Fibroblast of lung (primary cell): ENCODE measurements around the gene OR6X1. TPM values are rescaled to one million over a fixed set of nuclear protein-coding genes. Genes with fewer than 3 reads are reported as not detected.

Source experiments
- DNase-seq, 2 donors: peaks; one replicate each; pipeline versions ENCODE4 v3.0.0 to v3.0.0-alpha.2; 2010; ENCODE audit warnings: low read depth in 2 of 2
- H2AFZ ChIP-seq: 2 replicates; pipeline ENCODE4 v1.5.1; 2012; ENCODE audit warnings: low read length, control low read depth, inconsistent platforms
- H3K27ac ChIP-seq: 2 replicates; pipeline ENCODE4 v1.5.1; 2011; ENCODE audit warnings: low read length, control low read depth; ENCODE audit not compliant: insufficient read depth
- H3K27me3 ChIP-seq: 2 replicates; pipeline ENCODE4 v1.5.1; 2011; ENCODE audit warnings: mild to moderate bottlenecking, low read length; ENCODE audit not compliant: control insufficient read depth, insufficient read depth
- H3K36me3 ChIP-seq: 2 replicates; pipeline ENCODE4 v1.5.1; 2011; ENCODE audit warnings: low read length; ENCODE audit not compliant: control insufficient read depth, insufficient read depth
- H3K4me1 ChIP-seq: 2 replicates; pipeline ENCODE4 v1.5.1; 2011; ENCODE audit warnings: low read length; ENCODE audit not compliant: control insufficient read depth, insufficient read depth; ENCODE audit errors: extremely low read depth
- H3K4me2 ChIP-seq: 2 replicates; pipeline ENCODE4 v1.5.1; 2011; ENCODE audit warnings: low read length, control low read depth; ENCODE audit not compliant: insufficient read depth; ENCODE audit errors: extremely low read depth
- H3K4me3 ChIP-seq, 4 experiments: fragments of 200-600 bp in 1 of 4; sonication (generic) in 1 of 4; replicated peaks in 1 of 4; 2 replicates each; pipeline ENCODE4 v1.5.1; 2011 to 2016; ENCODE audit warnings: low read length in 4 of 4, low read depth in 3 of 4, mild to moderate bottlenecking in 3 of 4, control low read depth in 2 of 4, inconsistent platforms in 1 of 4, mixed read lengths in 1 of 4; ENCODE audit not compliant: insufficient read depth in 1 of 4; ENCODE audit errors: control extremely low read depth in 1 of 4
- H3K79me2 ChIP-seq: 2 replicates; pipeline ENCODE4 v1.5.1; 2012; ENCODE audit warnings: mild to moderate bottlenecking, low read length, inconsistent platforms; ENCODE audit not compliant: control insufficient read depth, insufficient read depth
- H3K9ac ChIP-seq: 2 replicates; pipeline ENCODE4 v1.5.1; 2011; ENCODE audit warnings: mild to moderate bottlenecking, low read length, control low read depth; ENCODE audit not compliant: insufficient read depth
- H3K9me3 ChIP-seq: 2 replicates; pipeline ENCODE4 v1.5.1; 2012; ENCODE audit warnings: low read depth, low read length; ENCODE audit not compliant: control insufficient read depth, insufficient read depth
- H4K20me1 ChIP-seq: 2 replicates; pipeline ENCODE4 v1.5.1; 2011; ENCODE audit warnings: low read length; ENCODE audit not compliant: control insufficient read depth, insufficient read depth; ENCODE audit errors: extremely low read depth
- EZH2 ChIP-seq: IDR thresholded peaks from 2 replicates; pipeline ENCODE4 v1.5.1; 2012; ENCODE audit warnings: low read length, control low read depth, mild to moderate bottlenecking; ENCODE audit errors: missing control alignments
- polyA minus RNA-seq: library from RNA; depleted of rRNA, polyadenylated mRNA; stranded (reverse); fragments of >200 nt; gene quantifications from 2 replicates; pipeline ENCODE4 v1.2.3, GENCODE V29; 2011; ENCODE audit warnings: low replicate concordance
- polyA plus RNA-seq, 2 donors: library from polyadenylated mRNA; depleted of rRNA in 1 of 2; stranded (reverse) in 1 of 2; unstranded in 1 of 2; fragments of >200 nt; gene quantifications; 2 replicates each; pipeline ENCODE4 v1.2.1, GENCODE V29; 2011 to 2012; ENCODE audit warnings: missing spikeins in 1 of 2
- total RNA-seq: library from RNA; depleted of rRNA; stranded (reverse); fragments of >200 nt; gene quantifications from 2 replicates; pipeline ENCODE4 v1.2.1, GENCODE V29; 2014
- TF ChIP-seq, protein P1 (sequence below), 2 donors: IDR thresholded peaks in 1 of 2; conservative IDR thresholded peaks in 1 of 2; 1 replicate in 1 of 2; 2 replicates in 1 of 2; pipeline ENCODE4 v1.5.1; 2011 to 2012; ENCODE audit warnings: low read length in 2 of 2, control low read depth in 1 of 2, inconsistent platforms in 1 of 2, low read depth in 1 of 2, mild to moderate bottlenecking in 1 of 2

Gene OR6X1, protein sequence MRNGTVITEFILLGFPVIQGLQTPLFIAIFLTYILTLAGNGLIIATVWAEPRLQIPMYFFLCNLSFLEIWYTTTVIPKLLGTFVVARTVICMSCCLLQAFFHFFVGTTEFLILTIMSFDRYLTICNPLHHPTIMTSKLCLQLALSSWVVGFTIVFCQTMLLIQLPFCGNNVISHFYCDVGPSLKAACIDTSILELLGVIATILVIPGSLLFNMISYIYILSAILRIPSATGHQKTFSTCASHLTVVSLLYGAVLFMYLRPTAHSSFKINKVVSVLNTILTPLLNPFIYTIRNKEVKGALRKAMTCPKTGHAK
- total RNA-seq = not detected in 2 replicates
- not detected in 2 replicates for polyA plus RNA-seq
- polyA plus RNA-seq (2012) = not detected in 2 replicates
- not detected in 2 replicates for polyA minus RNA-seq

DNA sequence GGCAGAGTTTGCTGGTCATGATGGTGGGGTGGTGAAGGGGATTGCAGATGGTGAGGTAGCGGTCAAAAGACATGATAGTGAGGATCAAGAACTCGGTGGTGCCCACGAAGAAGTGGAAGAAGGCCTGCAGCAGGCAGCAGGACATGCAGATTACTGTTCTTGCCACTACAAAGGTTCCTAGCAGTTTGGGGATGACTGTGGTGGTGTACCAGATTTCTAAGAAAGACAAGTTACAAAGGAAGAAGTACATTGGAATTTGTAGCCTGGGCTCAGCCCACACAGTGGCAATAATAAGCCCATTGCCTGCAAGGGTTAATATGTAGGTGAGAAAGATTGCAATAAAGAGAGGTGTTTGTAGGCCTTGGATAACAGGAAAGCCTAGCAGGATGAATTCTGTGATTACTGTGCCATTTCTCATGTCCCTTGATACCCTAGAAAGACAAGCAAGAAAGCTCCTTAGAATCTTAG, at the start of gene OR6X1:
Gene OR6X1, minus strand, starts transcription at position 418 of the 468 bp plus-strand sequence. Its CDS starts 0 bp downstream, at position 418.
- H3K9me3 ChIP-seq = no peaks in the 10 kb centered on the region
- DNase-seq = no peak
- no peak within 1 kb of the TSS for H3K27ac ChIP-seq
- H3K4me1 ChIP-seq = no peaks in the 10 kb centered on the region
- TF ChIP-seq, protein P1, sequence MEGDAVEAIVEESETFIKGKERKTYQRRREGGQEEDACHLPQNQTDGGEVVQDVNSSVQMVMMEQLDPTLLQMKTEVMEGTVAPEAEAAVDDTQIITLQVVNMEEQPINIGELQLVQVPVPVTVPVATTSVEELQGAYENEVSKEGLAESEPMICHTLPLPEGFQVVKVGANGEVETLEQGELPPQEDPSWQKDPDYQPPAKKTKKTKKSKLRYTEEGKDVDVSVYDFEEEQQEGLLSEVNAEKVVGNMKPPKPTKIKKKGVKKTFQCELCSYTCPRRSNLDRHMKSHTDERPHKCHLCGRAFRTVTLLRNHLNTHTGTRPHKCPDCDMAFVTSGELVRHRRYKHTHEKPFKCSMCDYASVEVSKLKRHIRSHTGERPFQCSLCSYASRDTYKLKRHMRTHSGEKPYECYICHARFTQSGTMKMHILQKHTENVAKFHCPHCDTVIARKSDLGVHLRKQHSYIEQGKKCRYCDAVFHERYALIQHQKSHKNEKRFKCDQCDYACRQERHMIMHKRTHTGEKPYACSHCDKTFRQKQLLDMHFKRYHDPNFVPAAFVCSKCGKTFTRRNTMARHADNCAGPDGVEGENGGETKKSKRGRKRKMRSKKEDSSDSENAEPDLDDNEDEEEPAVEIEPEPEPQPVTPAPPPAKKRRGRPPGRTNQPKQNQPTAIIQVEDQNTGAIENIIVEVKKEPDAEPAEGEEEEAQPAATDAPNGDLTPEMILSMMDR (conservative IDR thresholded peaks at IDR 0.05 in 1 of 2, IDR thresholded peaks at IDR 0.05 in 1 of 2; ENCODE audit: low read depth in 1 of 2, low read length in 2 of 2) = no peak
- no peak for TF ChIP-seq EZH2
- H3K36me3 ChIP-seq = no peaks in the 10 kb centered on the region
- no peaks in the 10 kb centered on the region for H4K20me1 ChIP-seq
- H3K27me3 ChIP-seq = peaks cover 3% of the 10 kb centered on the region
- H3K79me2 ChIP-seq = no peaks in the 10 kb centered on the region
- H3K4me2 ChIP-seq = no peak within 1 kb of the TSS
- no peak within 1 kb of the TSS for H3K4me3 ChIP-seq
- H2AFZ ChIP-seq = no peak within 1 kb of the TSS
- H3K9ac ChIP-seq = no peak within 1 kb of the TSS

DNA sequence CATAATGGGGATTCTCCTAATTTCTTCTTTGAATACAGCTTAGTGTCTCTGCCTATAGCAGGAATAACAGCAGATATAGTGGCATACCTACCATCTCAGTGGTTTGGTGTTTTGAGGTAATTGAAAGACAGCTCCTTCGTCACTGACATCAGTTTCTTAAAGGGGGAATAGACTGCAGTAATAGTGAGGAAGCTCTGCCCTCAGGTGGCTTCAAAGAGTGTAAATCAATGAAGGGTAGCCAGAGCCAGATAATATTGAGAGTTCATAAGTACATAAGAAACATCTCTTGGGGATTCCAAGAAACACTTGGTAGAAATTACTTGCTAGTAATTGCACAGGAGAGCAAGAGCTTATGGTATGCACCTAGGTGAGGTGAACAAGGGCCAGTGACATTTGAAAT, 47.4 kb upstream of the OR6X1 start:
- H3K27ac ChIP-seq = no peak overlapping the region
- no peaks in the 10 kb centered on the region for H3K79me2 ChIP-seq
- H3K4me2 ChIP-seq = no peak overlapping the region
- H3K27me3 ChIP-seq = no peaks in the 10 kb centered on the region
- H3K36me3 ChIP-seq = no peaks in the 10 kb centered on the region
- no peaks in the 10 kb centered on the region for H3K4me1 ChIP-seq
- H3K9ac ChIP-seq = no peak overlapping the region
- TF ChIP-seq, protein P1 (conservative IDR thresholded peaks at IDR 0.05 in 1 of 2, IDR thresholded peaks at IDR 0.05 in 1 of 2; ENCODE audit: low read depth in 1 of 2, low read length in 2 of 2) = no peak
- TF ChIP-seq EZH2 = no peak
- no peaks in the 10 kb centered on the region for H3K9me3 ChIP-seq
- DNase-seq = no peak
- no peak overlapping the region for H3K4me3 ChIP-seq
- H4K20me1 ChIP-seq = no peaks in the 10 kb centered on the region
- no peak overlapping the region for H2AFZ ChIP-seq

DNA sequence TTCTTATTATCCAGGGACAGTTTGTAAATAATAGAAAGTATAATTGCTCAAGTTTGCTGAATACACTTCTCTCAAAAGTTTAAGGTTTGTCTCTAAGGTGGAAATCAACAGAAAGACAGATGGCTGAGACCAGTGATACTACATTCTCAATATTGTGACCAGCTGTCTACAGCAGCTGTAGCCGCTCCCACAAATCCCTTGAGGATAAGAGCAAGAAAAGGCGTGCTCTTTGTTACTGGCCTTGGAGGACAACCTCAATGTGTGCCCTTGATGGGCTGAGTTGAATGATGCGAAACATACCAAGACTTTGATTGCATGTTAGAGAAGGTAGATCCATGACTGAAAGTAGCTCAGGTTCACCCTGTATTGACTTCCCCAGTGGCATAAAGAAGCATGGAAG, 45.7 kb upstream of the OR6X1 start:
- H3K36me3 ChIP-seq = no peaks in the 10 kb centered on the region
- no peak overlapping the region for H3K4me3 ChIP-seq
- H2AFZ ChIP-seq = no peak overlapping the region
- no peaks in the 10 kb centered on the region for H3K79me2 ChIP-seq
- no peaks in the 10 kb centered on the region for H3K9me3 ChIP-seq
- no peaks in the 10 kb centered on the region for H4K20me1 ChIP-seq
- H3K9ac ChIP-seq = no peak overlapping the region
- no peak overlapping the region for H3K27ac ChIP-seq
- H3K27me3 ChIP-seq = no peaks in the 10 kb centered on the region
- H3K4me2 ChIP-seq = no peak overlapping the region
- TF ChIP-seq, protein P1 (conservative IDR thresholded peaks at IDR 0.05 in 1 of 2, IDR thresholded peaks at IDR 0.05 in 1 of 2; ENCODE audit: low read depth in 1 of 2, low read length in 2 of 2) = no peak
- no peak for TF ChIP-seq EZH2
- H3K4me1 ChIP-seq = no peaks in the 10 kb centered on the region
- no peak for DNase-seq
